K562 (cell line): Measurements from ENCODE around the gene PDCD6IP. TPM values are rescaled to one million over a fixed set of nuclear protein-coding genes. Genes with fewer than 3 reads are reported as not detected.

Experiments
- ATAC-seq: fragments of 200-7000 bp; cut with Tn5 transposase; 3 replicates; pipeline ENCODE4 v1.9.1; 2020; ENCODE audit warnings: moderate library complexity
- BruUV-seq: library from RNA; stranded (reverse); fragments of 400-500 nt; replicated peaks from 2 replicates; lab custom pipeline; 2021; lab: Mats Ljungman, UMichigan
- CTCF ChIA-PET: fragments of 300-600 bp; formaldehyde crosslinking; extraction: SDS; loops from one replicate; lab custom pipeline; 2021; ENCODE audit warnings: low intra/inter-chr PET ratio; lab: Yijun Ruan, JAX
- POLR2A ChIA-PET: fragments of 300-600, 350-650 bp; sonication (Branson Sonifier 250); formaldehyde crosslinking; extraction: SDS; loops from one replicate; lab custom pipeline; 2021; ENCODE audit warnings: antibody characterized with exemption, inconsistent platforms; lab: Yijun Ruan, JAX
- DNase-seq, 4 experiments: peaks; one replicate each; pipeline versions ENCODE4 v3.0.0 to v3.0.0-alpha.2; 2011 to 2018; ENCODE audit warnings: low spot score in 3 of 4, mixed read lengths in 3 of 4; ENCODE audit errors: extremely low read depth in 1 of 4
- FAIRE-seq: peaks from 2 replicates; lab custom pipeline; 2011; peaks lifted over from hg19 to GRCh38; lab: Jason Lieb, UNC
- H2AFZ ChIP-seq: 2 replicates; pipeline ENCODE4 v1.6.0; 2011; ENCODE audit warnings: low read depth, low read length, control low read depth, inconsistent platforms
- H3K27ac ChIP-seq: fragments of 200-600 bp; 3 replicates; pipeline ENCODE4 v1.8.0; 2011; ENCODE audit warnings: low read depth, mild to moderate bottlenecking, control low read depth, inconsistent platforms, low read length, moderate library complexity, mixed read lengths; ENCODE audit errors: extremely low read depth
- H3K27me3 ChIP-seq, 2 experiments: fragments of 300-600 bp in 1 of 2; 2 replicates in 1 of 2; 3 replicates in 1 of 2; pipeline versions ENCODE4 v1.6.0 to v1.8.0; 2011; ENCODE audit warnings: inconsistent platforms in 2 of 2, low read length in 2 of 2, mild to moderate bottlenecking in 1 of 2, mixed read lengths in 1 of 2, moderate library complexity in 1 of 2; ENCODE audit not compliant: control insufficient read depth in 2 of 2, insufficient read depth in 2 of 2
- H3K36me3 ChIP-seq: fragments of 300-600 bp; 3 replicates; pipeline ENCODE4 v1.8.0; 2011; ENCODE audit warnings: mild to moderate bottlenecking, low read length, inconsistent platforms; ENCODE audit not compliant: control insufficient read depth, insufficient read depth
- H3K4me1 ChIP-seq, 2 experiments: fragments of 200-600 bp in 1 of 2; replicated peaks in 1 of 2; 2 replicates in 1 of 2; 3 replicates in 1 of 2; pipeline versions ENCODE4 v1.5.1 to v1.8.0; 2011; ENCODE audit warnings: inconsistent platforms in 2 of 2, low read length in 2 of 2, mild to moderate bottlenecking in 1 of 2, mixed read lengths in 1 of 2, moderate library complexity in 1 of 2; ENCODE audit not compliant: control insufficient read depth in 2 of 2, insufficient read depth in 2 of 2
- H3K4me2 ChIP-seq: 2 replicates; pipeline ENCODE4 v1.6.1; 2011; ENCODE audit warnings: low read length, control low read depth, inconsistent platforms, mixed read lengths; ENCODE audit not compliant: insufficient read depth
- H3K4me3 ChIP-seq: fragments of 200-600 bp; sonication (generic), shearing (Covaris generic); 2 replicates; pipeline ENCODE4 v1.5.1; 2016; ENCODE audit warnings: control low read depth, inconsistent platforms
- H3K79me2 ChIP-seq: fragments of 200-600 bp; 3 replicates; pipeline ENCODE4 v1.8.0; 2011; ENCODE audit warnings: low read length, inconsistent platforms; ENCODE audit not compliant: control insufficient read depth, insufficient read depth
- H3K9ac ChIP-seq, 2 experiments: 2 replicates each; pipeline versions ENCODE4 v1.6.0 to v1.6.1; 2011; ENCODE audit warnings: low read depth in 2 of 2, low read length in 2 of 2, control low read depth in 1 of 2, inconsistent platforms in 1 of 2, mild to moderate bottlenecking in 1 of 2, mixed read lengths in 1 of 2; ENCODE audit not compliant: insufficient read depth in 1 of 2
- H3K9me1 ChIP-seq: one replicate; pipeline ENCODE4 v1.6.0; 2011; ENCODE audit warnings: inconsistent platforms, mild to moderate bottlenecking, low read length, moderate library complexity; ENCODE audit not compliant: control insufficient read depth, insufficient read depth
- H3K9me3 ChIP-seq: replicated peaks from 2 replicates; pipeline ENCODE4 v1.5.1; 2011; ENCODE audit warnings: low read depth, low read length, inconsistent platforms; ENCODE audit not compliant: control insufficient read depth, insufficient read depth
- H4K20me1 ChIP-seq: replicated peaks from 2 replicates; pipeline ENCODE4 v1.6.1; 2011; ENCODE audit warnings: low read length, inconsistent platforms, mixed read lengths; ENCODE audit not compliant: control insufficient read depth, insufficient read depth
- CXXC5 ChIP-seq: fragments of 250-450 bp; sonication (Bioruptor Pico); IDR thresholded peaks from 2 replicates; pipeline ENCODE4 v1.8.0; 2022; ENCODE audit warnings: inconsistent platforms, mild to moderate bottlenecking, moderate library complexity
- ILK ChIP-seq: fragments of 450-650 bp; IDR thresholded peaks from 2 replicates; pipeline ENCODE4 v1.6.1; 2016; ENCODE audit warnings: missing genetic modification characterization, low read depth, mild to moderate bottlenecking, missing compliant biosample characterization, moderate library complexity, borderline replicate concordance
- KAT2B ChIP-seq: IDR thresholded peaks from one replicate; pipeline ENCODE4 v1.6.1; 2012; ENCODE audit warnings: low read depth, mild to moderate bottlenecking, control low read depth, inconsistent platforms, low read length, moderate library complexity
- KDM5B ChIP-seq: fragments of 200-600 bp; sonication (generic); IDR thresholded peaks from 2 replicates; pipeline ENCODE4 v1.6.1; 2012; ENCODE audit warnings: low read depth, mild to moderate bottlenecking, moderate library complexity, low read length, control low read depth, inconsistent platforms; ENCODE audit not compliant: insufficient replicate concordance
- MTA2 ChIP-seq: fragments of 450-650 bp; IDR thresholded peaks from 2 replicates; pipeline ENCODE4 v1.6.1; 2016; ENCODE audit warnings: low read depth
- NR1H2 ChIP-seq: sonication (generic); formaldehyde crosslinking; IDR thresholded peaks from 2 replicates; pipeline ENCODE4 v1.4.0; 2020; ENCODE audit warnings: mild to moderate bottlenecking, missing genetic modification reagents
- SP1 ChIP-seq: sonication (generic); formaldehyde crosslinking; IDR thresholded peaks from 2 replicates; pipeline ENCODE4 v1.8.1; 2022; ENCODE audit warnings: mild to moderate bottlenecking, missing genetic modification reagents
- ZFPM2 ChIP-seq: fragments of 250-450 bp; sonication (Bioruptor Pico); IDR thresholded peaks from 2 replicates; pipeline ENCODE4 v1.5.1; 2022; ENCODE audit warnings: mild to moderate bottlenecking
- ZNF134 ChIP-seq: fragments of 250-450 bp; sonication (Bioruptor Pico); conservative IDR thresholded peaks from 2 replicates; pipeline ENCODE4 v1.4.0; 2020
- ZNF143 ChIP-seq: sonication (generic); formaldehyde crosslinking; IDR thresholded peaks from 2 replicates; pipeline ENCODE4 v1.9.0; 2022; ENCODE audit warnings: mild to moderate bottlenecking, missing genetic modification reagents
- ZNF232 ChIP-seq: sonication (generic); formaldehyde crosslinking; IDR thresholded peaks from 2 replicates; pipeline ENCODE4 v1.8.0; 2022; ENCODE audit warnings: mild to moderate bottlenecking, missing genetic modification reagents
- ZNF263 ChIP-seq: sonication (generic); formaldehyde crosslinking; IDR thresholded peaks from 2 replicates; pipeline ENCODE4 v1.8.0; 2022; ENCODE audit warnings: mild to moderate bottlenecking, missing genetic modification reagents, borderline replicate concordance
- ZNF785 ChIP-seq: fragments of 250-450 bp; sonication (Bioruptor Pico); IDR thresholded peaks from 2 replicates; pipeline ENCODE4 v1.4.0; 2020; ENCODE audit warnings: mild to moderate bottlenecking
- ZSCAN29 ChIP-seq: fragments of 450-650 bp; IDR thresholded peaks from 2 replicates; pipeline ENCODE4 v1.6.1; 2017
- WGBS: fragments of 100-300 bp; shearing (Covaris generic); methylation state at CpG from one replicate; pipeline ENCODE4 v1.1.6; 2016; ENCODE audit warnings: low coverage, mixed read lengths; ENCODE audit not compliant: insufficient coverage; ENCODE audit errors: missing lambda C conversion rate; 5-methylcytosine and 5-hydroxymethylcytosine counted together
- in situ Hi-C: fragments of 300-500 bp; cut with MboI; formaldehyde crosslinking; loops from 4 replicates; pipeline ENCODE4 v1.15.0; 2018; ENCODE audit warnings: inconsistent platforms, mixed read lengths
- intact Hi-C: fragments of 100-400 bp; cut with micrococcal nuclease; formaldehyde crosslinking; loops from 2 replicates; pipeline ENCODE4 v1.14.2; 2022
- polyA plus RNA-seq, 8 experiments: library from polyadenylated mRNA; depleted of rRNA in 4 of 8; stranded (reverse) in 5 of 8; unstranded in 3 of 8; fragments of >200 nt; fragmentation: Nextera tagmentation in 2 of 8; fragmentation: Illumina TruSeq in 1 of 8; extraction: Ambion mirVana in 2 of 8; extraction: Trizol in 1 of 8; gene quantifications; 2 replicates each; pipeline versions ENCODE4 v1.2.1 to v1.2.3, GENCODE V29; 2011 to 2014; ENCODE audit warnings: inconsistent platforms in 1 of 8, missing spikeins in 1 of 8
- total RNA-seq, 7 experiments: library from RNA; depleted of rRNA in 6 of 7; stranded (reverse); fragments of >200 nt in 6 of 7; fragmentation: Illumina TruSeq in 2 of 7; extraction: Trizol in 2 of 7; gene quantifications; 2 replicates each; pipeline versions ENCODE4 v1.2.1 to v1.2.3, GENCODE V29; 2011 to 2021; ENCODE audit warnings: low replicate concordance in 1 of 7
- TF ChIP-seq, protein P1 (sequence below): fragments of 450-650 bp; IDR thresholded peaks from 2 replicates; pipeline ENCODE4 v1.6.1; 2018; ENCODE audit warnings: mild to moderate bottlenecking, low read depth; ENCODE audit not compliant: partially characterized antibody
- TF ChIP-seq, protein P2 (sequence below), 2 experiments: fragments of 450-650 bp in 1 of 2; sonication (generic) in 1 of 2; formaldehyde crosslinking in 1 of 2; IDR thresholded peaks in 1 of 2; conservative IDR thresholded peaks in 1 of 2; 2 replicates each; pipeline versions ENCODE4 v1.6.1 to v1.8.1; 2016 to 2023; ENCODE audit warnings: mild to moderate bottlenecking in 2 of 2, moderate library complexity in 2 of 2, inconsistent platforms in 1 of 2, missing genetic modification reagents in 1 of 2

PDCD6IP gene
- total and polyA plus RNA-seq, 9 of the 15 experiments (the other 6 are each of a cell fraction or from before 2014, with no cell fraction given), result 40.2 to 302 (median 122) TPM

DNA sequence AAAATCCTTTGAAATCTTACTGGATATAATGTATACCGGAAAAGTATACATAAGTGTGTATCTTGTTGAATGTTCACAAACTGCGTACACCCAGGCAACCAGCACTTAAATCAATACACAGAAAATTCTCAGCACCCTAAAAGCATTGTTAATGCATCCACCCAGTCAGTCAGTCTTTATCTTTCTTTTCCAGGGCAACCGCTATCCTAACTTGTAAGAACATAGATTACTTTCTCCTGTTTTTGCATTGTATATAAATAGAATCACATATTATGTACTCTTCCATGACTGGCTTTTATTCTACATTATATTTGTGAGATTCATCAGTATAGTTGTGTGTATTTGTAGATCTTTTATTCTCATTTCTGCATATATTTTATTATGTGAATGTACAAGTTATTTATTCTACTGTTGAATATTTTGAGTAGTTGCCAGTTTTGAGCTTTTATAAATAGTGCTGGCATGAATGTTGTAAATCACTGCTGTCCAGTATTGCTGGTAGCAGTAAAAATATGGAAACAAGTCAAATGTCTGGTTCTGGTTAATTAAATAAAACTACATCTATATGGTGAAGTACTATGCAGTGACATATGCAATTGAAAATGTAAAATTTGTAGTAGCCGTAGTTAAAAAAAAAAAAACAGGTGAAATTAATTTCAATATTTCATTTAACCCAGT, 62.1 kb downstream of the PDCD6IP start (continued):
- TF ChIP-seq, protein P1, sequence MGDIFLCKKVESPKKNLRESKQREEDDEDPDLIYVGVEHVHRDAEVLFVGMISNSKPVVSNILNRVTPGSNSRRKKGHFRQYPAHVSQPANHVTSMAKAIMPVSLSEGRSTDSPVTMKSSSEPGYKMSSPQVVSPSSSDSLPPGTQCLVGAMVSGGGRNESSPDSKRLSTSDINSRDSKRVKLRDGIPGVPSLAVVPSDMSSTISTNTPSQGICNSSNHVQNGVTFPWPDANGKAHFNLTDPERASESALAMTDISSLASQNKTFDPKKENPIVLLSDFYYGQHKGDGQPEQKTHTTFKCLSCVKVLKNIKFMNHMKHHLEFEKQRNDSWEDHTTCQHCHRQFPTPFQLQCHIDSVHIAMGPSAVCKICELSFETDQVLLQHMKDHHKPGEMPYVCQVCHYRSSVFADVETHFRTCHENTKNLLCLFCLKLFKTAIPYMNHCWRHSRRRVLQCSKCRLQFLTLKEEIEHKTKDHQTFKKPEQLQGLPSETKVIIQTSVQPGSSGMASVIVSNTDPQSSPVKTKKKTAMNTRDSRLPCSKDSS, result no peak
- TF ChIP-seq MTA2, result no peak
- TF ChIP-seq ZSCAN29, result no peak
- TF ChIP-seq, protein P2, sequence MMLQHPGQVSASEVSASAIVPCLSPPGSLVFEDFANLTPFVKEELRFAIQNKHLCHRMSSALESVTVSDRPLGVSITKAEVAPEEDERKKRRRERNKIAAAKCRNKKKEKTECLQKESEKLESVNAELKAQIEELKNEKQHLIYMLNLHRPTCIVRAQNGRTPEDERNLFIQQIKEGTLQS (IDR thresholded peaks at IDR 0.05), result no peak
- TF ChIP-seq, protein P2 (CRISPR knock-in tag; conservative IDR thresholded peaks at IDR 0.05), result no peak
- no peak for TF ChIP-seq ZFPM2
- TF ChIP-seq ZNF785 (CRISPR knock-in tag), result no peak
- TF ChIP-seq NR1H2, result no peak
- no peak for TF ChIP-seq ZNF263
- TF ChIP-seq, all 486 proteins: peak for 3

DNA sequence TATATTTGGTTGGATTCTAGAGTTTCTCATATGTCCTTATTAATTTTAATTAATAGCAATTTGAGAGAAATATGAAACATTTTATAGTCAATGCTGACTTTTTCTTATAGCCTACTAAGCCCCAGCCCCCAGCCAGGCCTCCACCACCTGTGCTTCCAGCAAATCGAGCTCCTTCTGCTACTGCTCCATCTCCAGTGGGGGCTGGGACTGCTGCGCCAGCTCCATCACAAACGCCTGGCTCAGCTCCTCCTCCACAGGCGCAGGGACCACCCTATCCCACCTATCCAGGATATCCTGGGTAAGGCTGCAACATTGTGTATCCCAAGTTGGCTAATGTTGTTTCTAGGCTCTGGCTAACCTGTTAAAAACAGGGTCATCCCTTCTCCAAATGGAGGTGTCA, 66.7 kb downstream of the PDCD6IP start:
- ChIA-PET POLR2A (interaction anchor here (0.9 kb wide), 1 partner anchor 32 kb away, joined by 4 read pairs; no protein-coding TSS in a partner anchor), CTCF (no interaction called here)
- Histone ChIP-seq H3K4me2 (no peak overlapping the region), H3K9me1 (no peaks in the 10 kb centered on the region), H3K27ac (no peak overlapping the region), H3K9me3 (no peaks in the 10 kb centered on the region), H3K9ac (no peak overlapping the region), H3K4me3 (no peak overlapping the region), H2AFZ (no peak overlapping the region), H3K36me3 (peaks cover 72% of the 10 kb centered on the region), H3K79me2 (no peaks in the 10 kb centered on the region), H4K20me1 (no peaks in the 10 kb centered on the region), H3K27me3 (no peaks in the 10 kb centered on the region), H3K4me1 (peaks cover 0 to 2% of the 10 kb centered on the region in 2 experiments; a peak in 2 of 5 replicates)
- no TSS peak for BruUV-seq
- intact Hi-C loops (no loop called here), in situ Hi-C loops (no loop called here)
- ATAC-seq (no peak), FAIRE-seq (no peak), DNase-seq (no peak)
- 83% methylated on average over 4 of the region's 4 CpGs for WGBS
- no peak for TF ChIP-seq SP1
- TF ChIP-seq ZNF134 (CRISPR knock-in tag), result no peak
- TF ChIP-seq ZNF143 (CRISPR knock-in tag), result no peak
- no peak for TF ChIP-seq CXXC5 (CRISPR knock-in tag)
- no peak for TF ChIP-seq KDM5B
- TF ChIP-seq ZNF232 (CRISPR knock-in tag), result no peak
- TF ChIP-seq KAT2B, result no peak
- TF ChIP-seq ILK (tag), result no peak
